ENCODE results near the gene GSTM4. TPM values are rescaled to one million over a fixed set of nuclear protein-coding genes. Genes with fewer than 3 reads are reported as not detected.
A peak's percentile ranks its signal among the peaks of the same experiment; 100 is the strongest.

GSTM4 gene
- total and polyA plus RNA-seq, 2 donors (not counting 1 experiment from before 2014, with no cell fraction given): 28.6 to 56.5 TPM

GRCh38 chr1:109631513-109632505 is 24.1 kb upstream of the GSTM4 start:
- H3K4me3 ChIP-seq (ENCODE audit: control extremely low read depth in 1 of 5, extremely low read depth in 1 of 5, insufficient read depth in 1 of 5, low read depth in 2 of 5, low read length in 4 of 5): no peak overlapping the region
- no peaks in the 10 kb centered on the region for H3K27me3 ChIP-seq (replicated peaks in 1 of 4; ENCODE audit: control extremely low read depth in 1 of 4, control insufficient read depth in 3 of 4, insufficient read depth in 4 of 4, low read length in 3 of 4)
- H3K27ac Mint-ChIP-seq: no peak overlapping the region
- WGBS (ENCODE audit: insufficient coverage): 95% methylated on average over 15 of the region's 16 CpGs
- CTCF ChIA-PET: interaction anchor here (0.6 to 16.5 kb wide), 11 partner anchors 8 to 352 kb away, joined by 3 to 276 read pairs (median 5); partner anchors contain the start of genes GNAI3 and GPR61
- H3K36me3 ChIP-seq (replicated peaks in 1 of 2; ENCODE audit: control extremely low read depth in 1 of 2, control insufficient read depth in 1 of 2, extremely low read depth in 1 of 2, insufficient read depth in 2 of 2, low read length in 1 of 2): peaks cover 0 to 44% of the 10 kb centered on the region in 2 experiments
- no peaks in the 10 kb centered on the region for H3K9me3 Mint-ChIP-seq (ENCODE audit: insufficient read depth)
- ATAC-seq (ENCODE audit: low read depth) (no peak), DNase-seq (peak; percentile 8)
- no peaks in the 10 kb centered on the region for H3K27me3 Mint-ChIP-seq
- no peak overlapping the region for H2AFZ ChIP-seq (ENCODE audit: insufficient read depth, low read depth, low read length, poor library complexity, severe bottlenecking)
- no peaks in the 10 kb centered on the region for H3K79me2 ChIP-seq (ENCODE audit: control insufficient read depth, insufficient read depth, low read length)
- no peak overlapping the region for H3K27ac ChIP-seq (ENCODE audit: low read length in 2 of 2)
- intact Hi-C loops (cut with micrococcal nuclease): no loop called here
- TF ChIP-seq CTCF (IDR thresholded peaks at IDR 0.05): no peak
- no peak for TF ChIP-seq EZH2 (IDR thresholded peaks at IDR 0.05; ENCODE audit: borderline replicate concordance, insufficient read depth, low read depth, low read length, poor library complexity, severe bottlenecking)
- H4K20me1 ChIP-seq (ENCODE audit: control insufficient read depth, insufficient read depth, low read length, poor library complexity, severe bottlenecking): no peaks in the 10 kb centered on the region
- POLR2A ChIA-PET: no interaction called here
- no peaks in the 10 kb centered on the region for H3K9me3 ChIP-seq (ENCODE audit: control extremely low read depth in 1 of 3, control insufficient read depth in 2 of 3, insufficient read depth in 1 of 3, low read length in 2 of 3)
- H3K4me3 Mint-ChIP-seq: no peak overlapping the region
- H3K4me1 Mint-ChIP-seq: peaks cover 5% of the 10 kb centered on the region
- peaks cover 0 to 3% of the 10 kb centered on the region in 2 donors for H3K4me1 ChIP-seq (ENCODE audit: control insufficient read depth in 2 of 2, insufficient read depth in 2 of 2, low read length in 2 of 2)
- no peak overlapping the region for H3K9ac ChIP-seq (ENCODE audit: low read length)
- no peak overlapping the region for H3K4me2 ChIP-seq (replicated peaks; ENCODE audit: low read depth, low read length, poor library complexity, severe bottlenecking)

Data from B cell (primary cell).